ENCODE measurements around the gene ATP2B3. TPM values are rescaled to one million over a fixed set of nuclear protein-coding genes. Genes with fewer than 3 reads are reported as not detected.

ATP2B3 gene
- total RNA-seq, 1 donor from 2014 or later = 0.37 TPM

- Mint-ChIP-seq H3K27me3 (ENCODE audit: low read depth) (no peaks in the 10 kb centered on the region), H3K4me1 (ENCODE audit: low read depth) (no peaks in the 10 kb centered on the region), H3K27ac (ENCODE audit: unreplicated experiment) (no peak overlapping the region), H3K4me3 (ENCODE audit: unreplicated experiment) (no peak overlapping the region), H3K9me3 (ENCODE audit: low read depth) (peaks cover 5% of the 10 kb centered on the region), H3K36me3 (ENCODE audit: low read depth) (no peaks in the 10 kb centered on the region)
- no peak for DNase-seq (ENCODE audit: low spot score)
- TF ChIP-seq, protein P1, sequence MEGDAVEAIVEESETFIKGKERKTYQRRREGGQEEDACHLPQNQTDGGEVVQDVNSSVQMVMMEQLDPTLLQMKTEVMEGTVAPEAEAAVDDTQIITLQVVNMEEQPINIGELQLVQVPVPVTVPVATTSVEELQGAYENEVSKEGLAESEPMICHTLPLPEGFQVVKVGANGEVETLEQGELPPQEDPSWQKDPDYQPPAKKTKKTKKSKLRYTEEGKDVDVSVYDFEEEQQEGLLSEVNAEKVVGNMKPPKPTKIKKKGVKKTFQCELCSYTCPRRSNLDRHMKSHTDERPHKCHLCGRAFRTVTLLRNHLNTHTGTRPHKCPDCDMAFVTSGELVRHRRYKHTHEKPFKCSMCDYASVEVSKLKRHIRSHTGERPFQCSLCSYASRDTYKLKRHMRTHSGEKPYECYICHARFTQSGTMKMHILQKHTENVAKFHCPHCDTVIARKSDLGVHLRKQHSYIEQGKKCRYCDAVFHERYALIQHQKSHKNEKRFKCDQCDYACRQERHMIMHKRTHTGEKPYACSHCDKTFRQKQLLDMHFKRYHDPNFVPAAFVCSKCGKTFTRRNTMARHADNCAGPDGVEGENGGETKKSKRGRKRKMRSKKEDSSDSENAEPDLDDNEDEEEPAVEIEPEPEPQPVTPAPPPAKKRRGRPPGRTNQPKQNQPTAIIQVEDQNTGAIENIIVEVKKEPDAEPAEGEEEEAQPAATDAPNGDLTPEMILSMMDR (IDR thresholded peaks at IDR 0.05) = no peak
These were observed 46.7 kb downstream of the ATP2B3 start for GRCh38 chrX:153564047-153564606.

- Mint-ChIP-seq H3K27me3 (ENCODE audit: low read depth) (no peaks in the 10 kb centered on the region), H3K9me3 (ENCODE audit: low read depth) (peaks cover 5% of the 10 kb centered on the region), H3K4me1 (ENCODE audit: low read depth) (no peaks in the 10 kb centered on the region), H3K27ac (ENCODE audit: unreplicated experiment) (no peak overlapping the region), H3K36me3 (ENCODE audit: low read depth) (no peaks in the 10 kb centered on the region), H3K4me3 (ENCODE audit: unreplicated experiment) (no peak overlapping the region)
- TF ChIP-seq, protein P1 (IDR thresholded peaks at IDR 0.05) = no peak
- DNase-seq (ENCODE audit: low spot score) = no peak
These were observed 48.6 kb downstream of the ATP2B3 start for GRCh38 chrX:153565996-153566580.

DNA sequence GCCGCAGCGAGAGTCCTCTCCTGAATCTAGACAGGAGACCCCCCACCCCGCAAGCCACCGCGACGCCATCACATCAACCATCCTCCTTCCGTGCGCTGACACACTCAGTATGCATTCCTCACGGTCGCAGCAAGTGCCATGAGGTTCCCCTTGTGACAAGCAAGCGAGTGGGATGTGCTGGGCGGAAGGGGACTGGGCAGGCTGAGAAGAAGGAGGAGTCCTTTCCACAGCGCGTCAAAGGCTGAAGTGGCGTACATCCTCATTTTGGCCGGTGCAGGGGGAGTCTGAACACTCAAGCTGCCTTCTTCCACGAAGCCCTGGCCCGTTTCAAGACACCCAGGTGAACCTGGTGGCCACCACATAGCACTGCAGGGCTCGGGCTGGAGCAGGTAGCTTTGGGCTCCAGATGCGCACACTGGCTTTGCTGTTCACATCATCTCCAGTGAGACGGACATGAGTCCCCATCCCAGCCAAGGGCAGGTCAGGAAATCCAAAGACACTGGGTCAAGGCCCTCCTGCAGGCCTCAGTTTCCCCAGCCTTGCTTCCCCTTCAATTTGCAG, 51.1 kb downstream of the ATP2B3 start:
- H3K4me1 Mint-ChIP-seq (ENCODE audit: low read depth) = no peaks in the 10 kb centered on the region
- no peak for DNase-seq (ENCODE audit: low spot score)
- TF ChIP-seq, protein P1 (IDR thresholded peaks at IDR 0.05) = no peak

GRCh38 chrX:153569475-153569874, 52.0 kb downstream of the ATP2B3 start:
- no peaks in the 10 kb centered on the region for H3K9me3 Mint-ChIP-seq (ENCODE audit: low read depth)
- no peaks in the 10 kb centered on the region for H3K27me3 Mint-ChIP-seq (ENCODE audit: low read depth)
- H3K4me3 Mint-ChIP-seq (ENCODE audit: unreplicated experiment) = no peak overlapping the region
- DNase-seq (ENCODE audit: low spot score) = no peak
- H3K4me1 Mint-ChIP-seq (ENCODE audit: low read depth) = no peaks in the 10 kb centered on the region
- no peak overlapping the region for H3K27ac Mint-ChIP-seq (ENCODE audit: unreplicated experiment)
- TF ChIP-seq, protein P1 (IDR thresholded peaks at IDR 0.05) = no peak
- no peaks in the 10 kb centered on the region for H3K36me3 Mint-ChIP-seq (ENCODE audit: low read depth)

More for the DNA sequence above, 51.1 kb downstream of the ATP2B3 start:
- H3K4me3 Mint-ChIP-seq (ENCODE audit: unreplicated experiment) = no peak overlapping the region
- H3K27me3 Mint-ChIP-seq (ENCODE audit: low read depth) = no peaks in the 10 kb centered on the region
- H3K27ac Mint-ChIP-seq (ENCODE audit: unreplicated experiment) = no peak overlapping the region
- no peaks in the 10 kb centered on the region for H3K36me3 Mint-ChIP-seq (ENCODE audit: low read depth)
- peaks cover under 1% of the 10 kb centered on the region for H3K9me3 Mint-ChIP-seq (ENCODE audit: low read depth)

DNA sequence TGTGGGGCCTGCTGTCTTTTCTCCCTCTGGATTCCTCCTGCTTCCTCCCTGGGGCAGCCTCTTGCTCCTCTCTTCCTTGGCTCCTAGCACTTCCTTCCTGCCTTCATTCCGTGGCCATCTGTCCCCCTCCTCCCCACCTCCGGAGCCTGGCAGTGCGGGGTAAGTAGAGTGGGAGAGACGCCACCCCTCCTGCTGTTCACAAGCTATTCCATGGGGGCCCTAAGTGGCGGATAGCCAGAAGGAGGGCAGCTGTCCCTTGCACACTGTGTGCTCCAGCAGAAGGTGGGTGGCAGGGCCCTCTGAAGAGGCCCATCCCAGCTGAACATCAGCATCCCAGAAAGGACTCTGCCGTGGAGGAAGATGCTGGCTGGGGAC, 54.1 kb downstream of the ATP2B3 start:
- no peak for DNase-seq (ENCODE audit: low spot score)
- no peak overlapping the region for H3K4me3 Mint-ChIP-seq (ENCODE audit: unreplicated experiment)
- H3K27ac Mint-ChIP-seq (ENCODE audit: unreplicated experiment) = no peak overlapping the region
- TF ChIP-seq, protein P1 (IDR thresholded peaks at IDR 0.05) = no peak
- no peaks in the 10 kb centered on the region for H3K36me3 Mint-ChIP-seq (ENCODE audit: low read depth)
- H3K4me1 Mint-ChIP-seq (ENCODE audit: low read depth) = no peaks in the 10 kb centered on the region
- no peaks in the 10 kb centered on the region for H3K27me3 Mint-ChIP-seq (ENCODE audit: low read depth)
- no peaks in the 10 kb centered on the region for H3K9me3 Mint-ChIP-seq (ENCODE audit: low read depth)
